ENCODE measurements around the gene ELAC2.

ELAC2 gene

GRCh38 chr17:12952012-12952411 is 65.8 kb downstream of the ELAC2 start:
- H3K27ac ChIP-seq, result no peak overlapping the region

GRCh38 chr17:12947047-12947446 is 70.8 kb downstream of the ELAC2 start:
- Histone ChIP-seq H3K79me2 (no peaks in the 10 kb centered on the region), H3K36me3 (ENCODE audit: control insufficient read depth, insufficient read depth, low read length) (no peaks in the 10 kb centered on the region), H3K4me3 (ENCODE audit: low read depth, low read length) (no peak overlapping the region), H3K27ac (no peak overlapping the region), H2AFZ (no peak overlapping the region), H3K9me3 (ENCODE audit: control insufficient read depth, low read length) (no peaks in the 10 kb centered on the region), H3K4me1 (no peaks in the 10 kb centered on the region), H3K9ac (no peak overlapping the region), H3K27me3 (ENCODE audit: control insufficient read depth, insufficient read depth, low read length) (no peaks in the 10 kb centered on the region), H3K4me2 (ENCODE audit: low read length) (no peak overlapping the region)
- no peak for TF ChIP-seq CTCF (IDR thresholded peaks at IDR 0.05)

More at GRCh38 chr17:12952012-12952411, 65.8 kb downstream of the ELAC2 start:
- no peak overlapping the region for H3K9ac ChIP-seq
- H2AFZ ChIP-seq, result no peak overlapping the region
- H3K4me3 ChIP-seq (ENCODE audit: low read depth, low read length), result no peak overlapping the region
- no peaks in the 10 kb centered on the region for H3K27me3 ChIP-seq (ENCODE audit: control insufficient read depth, insufficient read depth, low read length)
- no peaks in the 10 kb centered on the region for H3K36me3 ChIP-seq (ENCODE audit: control insufficient read depth, insufficient read depth, low read length)
- H3K4me2 ChIP-seq (ENCODE audit: low read length), result no peak overlapping the region
- H3K4me1 ChIP-seq, result no peaks in the 10 kb centered on the region
- H3K79me2 ChIP-seq, result no peaks in the 10 kb centered on the region
- TF ChIP-seq CTCF (IDR thresholded peaks at IDR 0.05), result no peak
- no peaks in the 10 kb centered on the region for H3K9me3 ChIP-seq (ENCODE audit: control insufficient read depth, low read length)
